Peyer's patch (tissue), 4 donors: Measurements from ENCODE around the gene ZNF577.

Experiments used
- POLR2A ChIP-seq, 2 donors: fragments of 450-650 bp; IDR thresholded peaks; one replicate each; pipeline ENCODE4 v1.5.1; 2017; ENCODE audit warnings: antibody characterized with exemption in 2 of 2, mild to moderate bottlenecking in 2 of 2, moderate library complexity in 2 of 2
- TF ChIP-seq, protein P1 (sequence below), 6 experiments: fragments of 450-650 bp in 4 of 6; fragments of 200-600 bp in 2 of 6; sonication (generic) in 1 of 6; IDR thresholded peaks; one replicate each; pipeline ENCODE4 v1.5.1; 2017 to 2019; ENCODE audit warnings: antibody characterized with exemption in 6 of 6, mild to moderate bottlenecking in 3 of 6, moderate library complexity in 1 of 6

DNA sequence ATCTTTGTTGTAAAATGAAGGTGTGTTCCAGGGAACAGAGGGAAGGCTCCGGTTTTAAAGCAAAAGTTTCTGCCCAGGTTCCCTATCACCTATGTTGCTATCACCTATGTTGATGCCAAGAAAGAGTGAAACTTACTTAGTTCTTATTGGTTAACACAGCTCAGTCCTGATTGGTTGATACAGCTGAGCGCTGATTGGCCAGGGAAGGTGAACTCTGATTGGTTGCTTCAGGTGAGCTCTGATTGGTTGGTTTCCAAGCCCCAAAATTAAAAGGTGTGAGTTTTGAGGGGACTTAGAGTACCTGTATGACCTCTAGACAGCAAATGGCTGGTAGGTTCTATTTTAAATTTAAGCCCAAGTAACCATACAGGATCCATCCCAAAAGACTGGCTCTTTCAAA is 50.6 kb downstream of the ZNF577 start:
- TF ChIP-seq, protein P1, sequence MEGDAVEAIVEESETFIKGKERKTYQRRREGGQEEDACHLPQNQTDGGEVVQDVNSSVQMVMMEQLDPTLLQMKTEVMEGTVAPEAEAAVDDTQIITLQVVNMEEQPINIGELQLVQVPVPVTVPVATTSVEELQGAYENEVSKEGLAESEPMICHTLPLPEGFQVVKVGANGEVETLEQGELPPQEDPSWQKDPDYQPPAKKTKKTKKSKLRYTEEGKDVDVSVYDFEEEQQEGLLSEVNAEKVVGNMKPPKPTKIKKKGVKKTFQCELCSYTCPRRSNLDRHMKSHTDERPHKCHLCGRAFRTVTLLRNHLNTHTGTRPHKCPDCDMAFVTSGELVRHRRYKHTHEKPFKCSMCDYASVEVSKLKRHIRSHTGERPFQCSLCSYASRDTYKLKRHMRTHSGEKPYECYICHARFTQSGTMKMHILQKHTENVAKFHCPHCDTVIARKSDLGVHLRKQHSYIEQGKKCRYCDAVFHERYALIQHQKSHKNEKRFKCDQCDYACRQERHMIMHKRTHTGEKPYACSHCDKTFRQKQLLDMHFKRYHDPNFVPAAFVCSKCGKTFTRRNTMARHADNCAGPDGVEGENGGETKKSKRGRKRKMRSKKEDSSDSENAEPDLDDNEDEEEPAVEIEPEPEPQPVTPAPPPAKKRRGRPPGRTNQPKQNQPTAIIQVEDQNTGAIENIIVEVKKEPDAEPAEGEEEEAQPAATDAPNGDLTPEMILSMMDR (IDR thresholded peaks at IDR 0.05) = no peak
- TF ChIP-seq POLR2A (IDR thresholded peaks at IDR 0.05) = no peak
